ACC112 (cell line): ENCODE results near the gene EP400.
"Not testable (repeated sequence)": the region's sequence is repeated elsewhere in the genome, so short reads cannot be mapped to it uniquely, and the experiment has no call there.

Source experiments
- H2AFZ ChIP-seq: fragments of 200-600 bp; sonication (generic); one replicate; pipeline ENCODE4 v1.6.0; 2017; ENCODE audit warnings: antibody characterized with exemption, low read length; ENCODE audit not compliant: unreplicated experiment
- H3K27ac ChIP-seq: fragments of 200-600 bp; sonication (generic); 2 replicates; pipeline ENCODE4 v1.5.1; 2014; ENCODE audit warnings: low read depth, mild to moderate bottlenecking, antibody characterized with exemption, low read length, moderate library complexity
- H3K27me3 ChIP-seq: fragments of 200-600 bp; sonication (generic); 2 replicates; pipeline ENCODE4 v1.6.1; 2014; ENCODE audit warnings: mild to moderate bottlenecking, antibody characterized with exemption, low read length, moderate library complexity, mixed read lengths; ENCODE audit not compliant: insufficient read depth
- H3K36me3 ChIP-seq: fragments of 200-600 bp; sonication (generic); 2 replicates; pipeline ENCODE4 v1.6.1; 2016; ENCODE audit warnings: mild to moderate bottlenecking, antibody characterized with exemption, low read length, moderate library complexity, mixed read lengths; ENCODE audit not compliant: insufficient read depth
- H3K4me1 ChIP-seq: fragments of 200-600 bp; sonication (generic); one replicate; pipeline ENCODE4 v1.6.1; 2016; ENCODE audit warnings: low read length, mixed read lengths; ENCODE audit not compliant: insufficient read depth, unreplicated experiment, control insufficient read depth
- H3K4me3 ChIP-seq: fragments of 200-600 bp; sonication (generic); 2 replicates; pipeline ENCODE4 v1.5.1; 2014; ENCODE audit warnings: mild to moderate bottlenecking, low read depth, low read length
- H3K79me2 ChIP-seq: fragments of 200-600 bp; sonication (generic); one replicate; pipeline ENCODE4 v1.6.0; 2016; ENCODE audit warnings: low read length; ENCODE audit not compliant: control insufficient read depth, unreplicated experiment, insufficient read depth

The EP400 gene

DNA sequence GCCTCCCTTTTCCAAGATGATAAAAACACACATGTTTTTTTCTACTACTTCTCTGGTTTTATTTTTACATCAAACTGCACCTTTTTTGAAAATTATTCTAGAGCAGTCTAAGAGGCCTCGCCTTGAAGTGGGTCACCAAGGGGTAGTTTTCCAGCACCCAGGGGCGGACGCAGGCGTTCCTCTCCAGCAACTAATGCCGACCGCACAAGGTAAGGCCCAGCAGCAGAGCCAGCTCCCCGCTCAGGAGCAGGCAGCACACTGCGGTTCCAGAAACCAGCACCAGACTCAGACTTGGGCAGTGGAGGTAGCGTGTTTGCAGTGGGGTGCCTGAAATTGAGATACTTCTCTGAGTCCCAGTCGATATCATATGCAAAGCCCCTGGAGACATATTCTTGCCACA is 31.6 kb downstream of the EP400 start:
- no peaks in the 10 kb centered on the region; the same call in 1 of the 2 replicates for H3K36me3 ChIP-seq
- no peak overlapping the region for H2AFZ ChIP-seq
- H3K27ac ChIP-seq, result no peak overlapping the region
- peaks cover 13% of the 10 kb centered on the region for H3K79me2 ChIP-seq
- no peak overlapping the region for H3K4me3 ChIP-seq
- H3K4me1 ChIP-seq, result no peaks in the 10 kb centered on the region
- no peaks in the 10 kb centered on the region for H3K27me3 ChIP-seq

DNA sequence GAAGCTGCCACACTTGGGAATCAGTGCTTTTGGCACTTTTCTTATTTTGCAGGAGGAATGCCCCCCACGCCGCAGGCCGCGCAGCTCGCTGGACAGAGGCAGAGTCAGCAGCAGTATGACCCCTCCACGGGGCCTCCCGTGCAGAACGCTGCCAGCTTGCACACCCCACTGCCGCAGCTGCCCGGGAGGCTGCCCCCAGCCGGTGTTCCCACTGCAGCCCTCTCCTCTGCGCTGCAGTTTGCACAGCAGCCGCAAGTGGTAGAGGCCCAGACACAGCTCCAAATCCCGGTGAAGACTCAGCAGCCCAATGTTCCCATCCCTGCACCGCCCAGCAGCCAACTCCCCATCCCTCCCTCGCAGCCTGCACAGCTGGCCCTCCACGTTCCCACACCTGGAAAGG is 32.3 kb downstream of the EP400 start:
- peaks cover 7% of the 10 kb centered on the region for H3K79me2 ChIP-seq
- no peaks in the 10 kb centered on the region; the same call in 1 of the 2 replicates for H3K36me3 ChIP-seq
- H3K27me3 ChIP-seq, result no peaks in the 10 kb centered on the region
- no peak overlapping the region for H3K4me3 ChIP-seq
- H2AFZ ChIP-seq, result no peak overlapping the region
- H3K27ac ChIP-seq, result no peak overlapping the region
- no peaks in the 10 kb centered on the region for H3K4me1 ChIP-seq

DNA sequence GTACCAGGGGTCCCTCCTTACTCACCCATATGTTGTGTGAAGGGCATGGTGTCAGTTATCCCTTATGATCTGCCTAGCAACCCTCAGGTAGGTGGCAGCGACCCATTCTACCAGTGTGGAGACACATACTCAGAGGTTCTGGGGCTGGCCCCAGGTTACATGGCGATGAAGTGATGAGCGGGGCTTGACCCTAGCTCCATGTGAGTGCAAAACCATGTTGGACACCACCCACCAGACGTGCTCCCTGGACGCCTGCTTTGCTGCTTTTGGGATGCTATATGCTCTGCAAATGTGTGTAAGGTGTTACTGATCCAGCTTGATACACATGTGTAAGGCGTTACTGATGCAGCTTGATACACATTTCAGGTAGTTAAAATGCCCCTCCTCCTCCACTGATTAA is 33.3 kb downstream of the EP400 start:
- H3K36me3 ChIP-seq, result no peaks in the 10 kb centered on the region; the same call in 1 of the 2 replicates
- peaks cover 3% of the 10 kb centered on the region for H3K79me2 ChIP-seq
- H3K4me3 ChIP-seq, result no peak overlapping the region
- no peaks in the 10 kb centered on the region for H3K27me3 ChIP-seq
- no peak overlapping the region for H2AFZ ChIP-seq
- H3K4me1 ChIP-seq, result no peaks in the 10 kb centered on the region
- H3K27ac ChIP-seq, result no peak overlapping the region

DNA sequence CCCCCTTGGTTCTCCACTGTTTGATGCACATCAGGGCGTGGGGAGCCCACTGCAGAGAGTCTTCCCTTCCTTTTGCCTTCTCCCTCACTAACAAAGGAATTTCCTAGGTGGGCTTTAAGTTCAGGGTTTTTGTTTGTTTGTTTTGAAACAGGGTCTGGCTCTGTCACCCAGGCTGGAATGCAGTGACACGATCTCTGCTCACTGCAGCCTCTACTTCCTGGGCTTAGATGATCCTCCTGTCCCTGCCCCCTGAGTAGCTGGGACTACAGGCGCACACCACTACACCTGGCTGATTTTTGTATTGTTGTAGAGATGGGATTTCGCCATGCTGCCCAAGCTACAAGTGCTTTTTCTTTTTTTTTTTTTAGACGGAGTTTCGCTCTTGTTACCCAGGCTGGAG is 33.8 kb downstream of the EP400 start:
- H3K79me2 ChIP-seq, result no peaks in the 10 kb centered on the region
- no peaks in the 10 kb centered on the region for H3K27me3 ChIP-seq
- H3K4me1 ChIP-seq, result no peaks in the 10 kb centered on the region
- H2AFZ ChIP-seq, result no peak overlapping the region
- no peaks in the 10 kb centered on the region; the same call in 1 of the 2 replicates for H3K36me3 ChIP-seq
- no peak overlapping the region for H3K4me3 ChIP-seq
- H3K27ac ChIP-seq, result no peak overlapping the region

- H2AFZ ChIP-seq, result no peak overlapping the region
- no peak overlapping the region for H3K4me3 ChIP-seq
- H3K79me2 ChIP-seq, result no peaks in the 10 kb centered on the region
- no peaks in the 10 kb centered on the region for H3K27me3 ChIP-seq
- no peaks in the 10 kb centered on the region for H3K4me1 ChIP-seq
- no peaks in the 10 kb centered on the region; the same call in 1 of the 2 replicates for H3K36me3 ChIP-seq
- H3K27ac ChIP-seq, result no peak overlapping the region
Observed at GRCh38 chr12:131984334-131984733, 34.6 kb downstream of the EP400 start.

- H3K36me3 ChIP-seq, H3K4me3 ChIP-seq, H3K79me2 ChIP-seq, H3K4me1 ChIP-seq, H3K27ac ChIP-seq, H2AFZ ChIP-seq, H3K27me3 ChIP-seq: not testable (repeated sequence)
Observed at GRCh38 chr12:131985510-131985875, 35.8 kb downstream of the EP400 start.

- no peak overlapping the region for H2AFZ ChIP-seq
- no peaks in the 10 kb centered on the region for H3K4me1 ChIP-seq
- H3K4me3 ChIP-seq, result no peak overlapping the region
- no peaks in the 10 kb centered on the region for H3K27me3 ChIP-seq
- no peaks in the 10 kb centered on the region for H3K79me2 ChIP-seq
- H3K36me3 ChIP-seq, result no peaks in the 10 kb centered on the region; the same call in 1 of the 2 replicates
- no peak overlapping the region for H3K27ac ChIP-seq
Observed at GRCh38 chr12:131986361-131986760, 36.6 kb downstream of the EP400 start.

- Histone ChIP-seq H2AFZ (no peak overlapping the region), H3K4me3 (no peak overlapping the region), H3K79me2 (no peaks in the 10 kb centered on the region), H3K4me1 (no peaks in the 10 kb centered on the region), H3K36me3 (peaks cover under 1% of the 10 kb centered on the region; the same call in 1 of the 2 replicates), H3K27me3 (no peaks in the 10 kb centered on the region), H3K27ac (no peak overlapping the region)
Observed at GRCh38 chr12:131986910-131987309, 37.2 kb downstream of the EP400 start.

- no peak overlapping the region for H2AFZ ChIP-seq
- no peaks in the 10 kb centered on the region for H3K27me3 ChIP-seq
- no peaks in the 10 kb centered on the region for H3K79me2 ChIP-seq
- no peak overlapping the region for H3K4me3 ChIP-seq
- no peak overlapping the region for H3K27ac ChIP-seq
- H3K4me1 ChIP-seq, result no peaks in the 10 kb centered on the region
- H3K36me3 ChIP-seq, result peaks cover 3% of the 10 kb centered on the region
Observed at GRCh38 chr12:131987552-131987951, 37.8 kb downstream of the EP400 start.

DNA sequence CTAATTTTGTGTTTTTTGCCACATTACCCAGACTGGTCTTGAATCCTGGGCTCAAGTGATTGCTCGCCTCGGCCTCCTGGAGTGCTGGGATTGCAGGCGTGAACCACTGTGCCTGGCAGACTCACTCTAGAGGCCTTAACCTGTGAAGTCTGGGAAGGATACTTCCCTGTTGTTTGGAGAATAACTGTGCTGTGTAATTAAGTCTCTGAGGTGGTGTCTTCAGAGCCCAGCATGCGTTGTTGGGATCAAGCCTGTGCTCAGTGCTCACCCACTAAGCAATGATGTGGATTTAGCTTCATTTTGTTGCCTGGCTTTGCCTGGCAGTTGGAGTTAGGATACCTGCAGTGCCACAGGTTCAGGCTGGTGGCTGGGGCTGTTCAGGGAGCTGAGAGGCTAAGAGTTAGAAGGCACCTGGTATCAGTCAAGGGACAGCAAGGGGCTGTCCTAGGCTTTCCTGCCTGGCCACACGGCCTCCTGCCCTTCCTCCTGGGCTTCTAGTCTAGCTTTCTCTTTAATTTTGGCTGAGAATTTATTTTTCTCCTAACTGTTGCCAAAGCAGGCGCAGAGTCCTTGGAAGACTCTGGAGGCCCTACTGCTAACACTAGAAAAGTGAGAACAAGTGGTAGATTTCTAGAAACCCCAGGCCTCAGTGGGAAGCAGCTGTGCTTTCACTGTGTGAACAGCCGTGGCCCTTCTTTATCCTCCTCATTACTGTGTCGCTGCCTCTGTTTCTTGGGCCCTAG is 38.5 kb downstream of the EP400 start:
- Histone ChIP-seq H3K79me2 (no peaks in the 10 kb centered on the region), H3K4me1 (no peaks in the 10 kb centered on the region), H3K36me3 (peaks cover 3% of the 10 kb centered on the region), H3K27ac (no peak overlapping the region), H3K27me3 (no peaks in the 10 kb centered on the region), H3K4me3 (no peak overlapping the region), H2AFZ (no peak overlapping the region)

- Histone ChIP-seq H3K27me3 (no peaks in the 10 kb centered on the region), H3K36me3 (peaks cover 11% of the 10 kb centered on the region), H3K79me2 (no peaks in the 10 kb centered on the region), H2AFZ (no peak overlapping the region), H3K4me1 (no peaks in the 10 kb centered on the region), H3K4me3 (no peak overlapping the region), H3K27ac (no peak overlapping the region)
Observed at GRCh38 chr12:131989021-131989420, 39.3 kb downstream of the EP400 start.
